A549 treated with DMSO at 1 μM for 4 hours (cell line): ENCODE data around the gene CPNE5. TPM values are rescaled to one million over a fixed set of nuclear protein-coding genes. Genes with fewer than 3 reads are reported as not detected.

Experiments used
- total RNA-seq: library from RNA; stranded (reverse); fragments of 200-300 nt; extraction: Qiagen RNA extraction; gene quantifications from 5 replicates; pipeline ENCODE4 v1.2.3, GENCODE V29; 2022; ENCODE audit warnings: low read depth

CPNE5 gene
- total RNA-seq: 0.06 to 0.15 TPM (median 0.11 TPM) in 5 replicates

GRCh38 chr6:36838896-36839748, at the start of gene CPNE5:
CPNE5 (minus strand) TSS chr6:36839444; CDS start chr6:36839377, 67 bp downstream.

DNA sequence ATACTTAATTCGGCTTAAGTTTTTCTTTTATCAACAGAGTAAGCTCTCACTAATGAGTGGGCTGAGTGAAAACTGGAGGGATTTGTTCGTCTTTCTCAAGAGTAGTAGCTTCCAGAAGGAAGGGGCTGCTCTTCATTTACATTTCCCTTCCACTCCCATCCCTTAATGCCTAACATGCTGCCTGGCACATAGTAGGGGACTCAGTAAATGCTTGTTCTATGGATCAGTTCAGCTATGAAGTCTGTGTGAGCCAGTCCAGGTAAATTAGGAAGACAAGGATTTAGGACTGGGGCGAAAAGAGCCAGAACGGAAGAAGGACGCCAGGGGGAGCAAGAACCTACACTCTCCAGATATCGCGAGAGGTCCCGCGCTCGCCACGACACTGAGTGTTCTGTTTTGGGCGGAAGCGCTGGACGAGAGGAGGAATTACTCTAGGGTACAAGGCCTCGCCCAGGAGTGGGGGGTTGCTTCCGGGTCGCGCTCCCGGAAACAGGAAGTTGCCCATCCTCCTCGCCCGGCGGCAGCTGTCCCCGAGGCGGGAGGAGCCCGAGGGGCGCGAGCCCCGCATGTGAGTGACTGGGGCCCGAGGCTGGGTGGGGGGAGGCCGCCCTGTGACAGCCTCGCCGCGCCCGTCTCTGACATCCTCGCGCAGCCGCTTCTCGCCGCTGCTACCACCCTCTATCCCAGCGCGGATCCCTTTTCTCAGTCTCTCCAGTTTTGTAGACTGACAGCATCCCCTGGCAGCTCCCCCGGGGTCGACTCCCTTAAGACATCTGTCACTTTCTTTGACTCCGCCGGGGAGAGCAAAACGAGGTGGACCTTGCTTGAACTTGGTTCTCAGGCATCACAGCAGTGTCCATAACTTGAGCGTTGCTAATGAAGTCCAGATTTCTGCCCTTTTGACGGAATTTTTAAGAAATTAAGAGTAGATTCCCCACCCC, 46.5 kb upstream of the CPNE5 start, which contains the start of gene C6orf89:
TSS of gene C6orf89 (plus strand) at position 492 of the 941 bp plus-strand sequence. CDS start 13,493 bp downstream, outside the sequence.

DNA sequence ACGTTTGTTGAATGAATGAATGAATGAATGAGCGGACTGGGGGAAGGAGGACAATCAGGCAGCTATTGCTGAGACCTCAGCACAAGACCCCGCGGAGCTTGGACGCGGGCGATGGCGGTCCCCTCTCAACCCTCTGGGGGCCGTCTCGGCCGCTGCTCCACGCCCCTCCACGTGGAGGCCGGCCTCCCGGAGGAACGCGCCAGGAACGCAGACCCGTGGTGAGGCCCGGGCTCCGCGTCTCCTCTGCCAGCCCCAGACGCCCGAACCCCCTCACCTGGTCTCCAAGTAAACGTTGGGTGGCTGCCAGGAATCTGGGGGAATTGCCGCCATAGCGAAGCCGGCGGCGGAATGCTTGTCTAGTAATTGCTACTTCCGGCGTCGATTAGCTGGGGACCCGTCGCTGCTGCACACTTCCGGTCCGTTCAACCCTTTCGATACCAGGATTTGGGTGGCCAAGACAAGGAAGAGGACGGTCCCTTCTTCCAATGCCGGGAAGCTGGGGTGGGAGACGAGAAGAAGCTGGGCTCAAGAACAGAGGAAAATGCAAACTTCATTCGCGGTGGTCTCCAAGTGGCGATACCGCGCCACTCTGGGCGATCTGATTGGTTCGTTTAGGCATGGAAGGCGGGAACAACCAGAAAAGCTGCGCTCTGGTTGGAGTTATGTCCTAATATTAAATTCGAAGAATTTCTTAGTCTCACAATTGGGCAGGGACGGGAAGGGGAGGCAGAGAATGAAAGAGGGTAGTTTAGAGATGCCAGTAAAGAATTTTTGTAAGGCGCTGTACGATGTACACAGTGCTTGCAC, 35.4 kb upstream of the CPNE5 start, which contains the start of gene PPIL1:
TSS of gene PPIL1 (minus strand) at position 361 of the 807 bp plus-strand sequence. CDS start at position 330, 31 bp downstream.

GRCh38 chr6:36697481-36697903, 141.8 kb downstream of the CPNE5 start, which contains the start of gene RAB44:
RAB44 (plus strand) TSS chr6:36697826; CDS start chr6:36704236, 6,410 bp downstream.

Other genes with a start within 250 kb of the CPNE5 start
- 480 to 624 TPM (median 513 TPM) in 5 replicates for gene SRSF3, start 245.1 kb downstream of the CPNE5 start, total RNA-seq
- gene CDKN1A, start 160.7 kb downstream of the CPNE5 start, total RNA-seq: 168 to 258 TPM (median 214 TPM) in 5 replicates
- gene RAB44, start 141.6 kb downstream of the CPNE5 start, total RNA-seq: 0.02 to 0.05 TPM (median 0.03 TPM) in 3 of 5 replicates, not detected in the others
- gene PPIL1, start 35.4 kb upstream of the CPNE5 start, total RNA-seq: 44.9 to 48.6 TPM (median 45.8 TPM) in 5 replicates
- gene C6orf89, start 46.5 kb upstream of the CPNE5 start, total RNA-seq: 15.5 to 20.5 TPM (median 18.5 TPM) in 5 replicates
- not detected in 5 replicates for gene PI16, start 115.3 kb upstream of the CPNE5 start, total RNA-seq
- gene MTCH1, start 146.8 kb upstream of the CPNE5 start, total RNA-seq: 123 to 139 TPM (median 132 TPM) in 5 replicates
- gene FGD2, start 166.2 kb upstream of the CPNE5 start, total RNA-seq: not detected in 5 replicates